GM12891 (cell line): ENCODE results near the gene ME3.

ENCODE experiments used
- POLR2A ChIP-seq: IDR thresholded peaks from 2 replicates; pipeline ENCODE4 v1.6.1; 2011; ENCODE audit warnings: low read depth, low read length, control low read depth
- POLR2AphosphoS5 ChIP-seq: IDR thresholded peaks from 2 replicates; pipeline ENCODE4 v1.6.1; 2011; ENCODE audit warnings: low read depth, low read length, control low read depth

GRCh38 chr11:86621854-86622253, 50.6 kb downstream of the ME3 start:
- TF ChIP-seq POLR2A (no peak), POLR2AphosphoS5 (no peak)
